DOHH2 (cell line): ENCODE measurements around the gene PVALEF.

Source experiments
- H3F3A ChIP-seq: fragments of 200-600 bp; sonication (generic), shearing (Covaris generic); 2 replicates; pipeline ENCODE4 v1.6.0; 2016; ENCODE audit warnings: antibody characterized with exemption, mild to moderate bottlenecking; ENCODE audit not compliant: control insufficient read depth, insufficient read depth
- H3K27ac ChIP-seq: fragments of 200-600 bp; sonication (generic); 2 replicates; pipeline ENCODE4 v1.5.1; 2014; ENCODE audit warnings: low read depth, mild to moderate bottlenecking, low read length, moderate library complexity
- H3K27me3 ChIP-seq: fragments of 200-600 bp; sonication (generic); 2 replicates; pipeline ENCODE4 v1.6.1; 2014; ENCODE audit warnings: mild to moderate bottlenecking, low read length, mixed read lengths; ENCODE audit not compliant: control insufficient read depth
- H3K36me3 ChIP-seq: fragments of 200-600 bp; sonication (generic); 2 replicates; pipeline ENCODE4 v1.6.1; 2014; ENCODE audit warnings: mild to moderate bottlenecking, low read length, moderate library complexity, mixed read lengths; ENCODE audit not compliant: control insufficient read depth
- H3K4me1 ChIP-seq: fragments of 200-600 bp; sonication (generic); 2 replicates; pipeline ENCODE4 v1.6.1; 2014; ENCODE audit warnings: mild to moderate bottlenecking, low read length, mixed read lengths; ENCODE audit not compliant: control insufficient read depth
- H3K4me2 ChIP-seq: fragments of 200-600 bp; sonication (generic); 2 replicates; pipeline ENCODE4 v1.6.0; 2014; ENCODE audit warnings: mild to moderate bottlenecking, low read length, moderate library complexity
- H3K4me3 ChIP-seq: fragments of 200-600 bp; sonication (generic); 2 replicates; pipeline ENCODE4 v1.5.1; 2014; ENCODE audit warnings: mild to moderate bottlenecking, low read length, mixed read lengths
- H3K79me2 ChIP-seq: fragments of 200-600 bp; sonication (generic); 2 replicates; pipeline ENCODE4 v1.6.1; 2014; ENCODE audit warnings: mild to moderate bottlenecking, low read length, mixed read lengths; ENCODE audit not compliant: control insufficient read depth
- H3K9me2 ChIP-seq: fragments of 200-600 bp; sonication (generic); replicated peaks from 2 replicates; pipeline ENCODE4 v1.6.1; 2014; ENCODE audit warnings: mild to moderate bottlenecking, low read length, mixed read lengths; ENCODE audit not compliant: control insufficient read depth
- H3K9me3 ChIP-seq: fragments of 200-600 bp; sonication (generic); 2 replicates; pipeline ENCODE4 v1.6.1; 2014; ENCODE audit warnings: antibody characterized with exemption, low read length, mixed read lengths; ENCODE audit not compliant: control insufficient read depth, insufficient read depth
- H4K20me1 ChIP-seq: fragments of 200-600 bp; sonication (generic); 2 replicates; pipeline ENCODE4 v1.6.0; 2014; ENCODE audit warnings: low read depth, mild to moderate bottlenecking, antibody characterized with exemption, low read length, moderate library complexity; ENCODE audit not compliant: control insufficient read depth, insufficient read depth
- CTCF ChIP-seq: fragments of 200-600 bp; sonication (generic); IDR thresholded peaks from one replicate; pipeline ENCODE4 v1.5.1; 2014; ENCODE audit warnings: antibody characterized with exemption, mild to moderate bottlenecking, low read depth, low read length; ENCODE audit not compliant: poor library complexity, severe bottlenecking
- EZH2phosphoT487 ChIP-seq: fragments of 200-600 bp; sonication (generic); IDR thresholded peaks from 2 replicates; pipeline ENCODE4 v1.6.1; 2017; ENCODE audit warnings: borderline replicate concordance, mild to moderate bottlenecking, antibody characterized with exemption, low read length, moderate library complexity, mixed read lengths

Gene PVALEF

GRCh38 chr17:81171941-81172340 lies 6.6 kb downstream of the PVALEF start:
- Histone ChIP-seq H3K4me1 (no peaks in the 10 kb centered on the region), H3K36me3 (no peaks in the 10 kb centered on the region), H3K27ac (no peak overlapping the region), H3K4me2 (no peak overlapping the region), H3K79me2 (no peaks in the 10 kb centered on the region), H3K27me3 (no peaks in the 10 kb centered on the region), H3K9me2 (no peaks in the 10 kb centered on the region), H4K20me1 (no peaks in the 10 kb centered on the region), H3K4me3 (no peak overlapping the region), H3K9me3 (peaks cover 5% of the 10 kb centered on the region; the same call in 1 of the 2 replicates), H3F3A (no peaks in the 10 kb centered on the region)
- TF ChIP-seq CTCF = no peak
- no peak for TF ChIP-seq EZH2phosphoT487

- Histone ChIP-seq H3K4me1 (no peaks in the 10 kb centered on the region), H3F3A (no peaks in the 10 kb centered on the region), H3K27me3 (no peaks in the 10 kb centered on the region), H3K9me3 (peaks cover 5% of the 10 kb centered on the region; the same call in 1 of the 2 replicates), H3K27ac (no peak overlapping the region), H3K4me2 (no peak overlapping the region), H4K20me1 (no peaks in the 10 kb centered on the region), H3K79me2 (no peaks in the 10 kb centered on the region), H3K36me3 (no peaks in the 10 kb centered on the region), H3K4me3 (no peak overlapping the region), H3K9me2 (no peaks in the 10 kb centered on the region)
- TF ChIP-seq CTCF (no peak), EZH2phosphoT487 (no peak)
Observed at GRCh38 chr17:81173052-81173761, 7.9 kb downstream of the PVALEF start.

- no peak overlapping the region for H3K4me3 ChIP-seq
- H3K4me1 ChIP-seq = no peaks in the 10 kb centered on the region
- no peaks in the 10 kb centered on the region for H3K36me3 ChIP-seq
- no peaks in the 10 kb centered on the region for H3F3A ChIP-seq
- no peaks in the 10 kb centered on the region for H4K20me1 ChIP-seq
- no peaks in the 10 kb centered on the region for H3K9me2 ChIP-seq
- no peaks in the 10 kb centered on the region for H3K79me2 ChIP-seq
- no peak for TF ChIP-seq EZH2phosphoT487
- no peak for TF ChIP-seq CTCF
- peaks cover 5% of the 10 kb centered on the region; the same call in 1 of the 2 replicates for H3K9me3 ChIP-seq
- H3K27ac ChIP-seq = no peak overlapping the region
- H3K27me3 ChIP-seq = no peaks in the 10 kb centered on the region
- no peak overlapping the region for H3K4me2 ChIP-seq
Observed at GRCh38 chr17:81173762-81174155, 8.5 kb downstream of the PVALEF start.
